Heart right ventricle (tissue), 16 donors: ENCODE measurements around the gene PPM1H. TPM values are rescaled to one million over a fixed set of nuclear protein-coding genes. Genes with fewer than 3 reads are reported as not detected.

Experiments used
- ATAC-seq, 8 donors: fragments of 200-7000 bp; cut with Tn5 transposase; one replicate each; pipeline ENCODE4 v1.9.1; 2020; ENCODE audit warnings: mild to moderate bottlenecking in 8 of 8, moderate library complexity in 8 of 8, moderate number of reproducible peaks in 1 of 8
- DNase-seq, 2 donors: peaks; one replicate each; pipeline ENCODE4 v3.0.0-alpha.2; 2020
- H3K27ac ChIP-seq, 10 donors: fragments of 200-600 bp; sonication (generic) in 2 of 10; one replicate each; pipeline versions ENCODE4 v1.5.0 to v1.8.0; 2020 to 2022; ENCODE audit warnings: mild to moderate bottlenecking in 3 of 10
- H3K27me3 ChIP-seq, 7 donors: fragments of 200-600 bp; one replicate each; pipeline ENCODE4 v1.8.0; 2021 to 2022; ENCODE audit warnings: mild to moderate bottlenecking in 2 of 7
- H3K36me3 ChIP-seq, 9 donors: fragments of 200-600 bp; sonication (generic) in 1 of 9; one replicate each; pipeline versions ENCODE4 v1.5.0 to v1.8.0; 2020 to 2022; ENCODE audit warnings: mild to moderate bottlenecking in 2 of 9
- H3K4me1 ChIP-seq, 9 donors: fragments of 200-600 bp; sonication (generic) in 1 of 9; one replicate each; pipeline versions ENCODE4 v1.5.0 to v1.8.0; 2020 to 2022; ENCODE audit warnings: mild to moderate bottlenecking in 4 of 9
- H3K4me3 ChIP-seq, 10 donors: fragments of 200-600 bp; sonication (generic) in 2 of 10; one replicate each; pipeline versions ENCODE4 v1.5.0 to v1.8.0; 2020 to 2022; ENCODE audit warnings: mild to moderate bottlenecking in 7 of 10, moderate library complexity in 2 of 10
- H3K9me3 ChIP-seq, 11 donors: fragments of 200-600 bp in 10 of 11; sonication (generic) in 2 of 11; one replicate each; pipeline versions ENCODE4 v1.5.0 to v1.8.0; 2013 to 2022; ENCODE audit warnings: mild to moderate bottlenecking in 2 of 11, control low read depth in 1 of 11, moderate library complexity in 1 of 11
- WGBS, 2 donors: extraction: QIAGEN DNeasy Blood & Tissue Kit; methylation state at CpG; one replicate each; pipeline ENCODE4 v1.1.7; 2013; ENCODE audit warnings: inconsistent platforms in 1 of 2; 5-methylcytosine and 5-hydroxymethylcytosine counted together
- intact Hi-C, 10 donors: fragments of 100-400 bp; cut with DNase I; formaldehyde crosslinking; loops; one replicate each; pipeline versions ENCODE4 v1.11.1 to v1.14.2; 2022
- polyA plus RNA-seq, 2 donors: library from polyadenylated mRNA; stranded (reverse); fragments of 200-250 nt; gene quantifications; one replicate each; pipeline ENCODE4 v1.2.3, GENCODE V29; 2013
- total RNA-seq, 10 donors: library from RNA; stranded (reverse); fragmentation: NEBNext Ultra II Directional in 3 of 10; extraction: Animal tissue kit (Norgen Biotek cat#: 25700) in 3 of 10; gene quantifications; one replicate each; pipeline versions ENCODE4 v1.2.1 to v1.2.4, GENCODE V29; 2021 to 2023
- TF ChIP-seq, protein P1 (sequence below), 9 donors: fragments of 200-600 bp; sonication (generic) in 2 of 9; IDR thresholded peaks; one replicate each; pipeline versions ENCODE4 v1.5.0 to v1.8.0; 2021 to 2022; ENCODE audit warnings: antibody characterized with exemption in 9 of 9, mild to moderate bottlenecking in 5 of 9, moderate library complexity in 1 of 9
- donor health status: Arrhythmogenic right ventricular cardiomyopathy.
- donor health status: ischemic (EF 13 %, LVEDD 7.1; RV severe dilation, severe dysfunction).
- donor health status: healthy with polysubstance abuse.
- donor health status: DM: no; HTN: yes; CAD: no.
- donor health status: DM: no; HTN: no; CAD: no.
- donor health status: ischemic (EF 25% LVEDD 6.9; RV normal size, moderate dysfunction).
- donor health status: ischemic (EF 25% LVEDD 5.7; RV mildly dilated, moderate dysfunction).
- donor health status: healthy.
- donor health status: DM: yes; HTN: yes; CAD: no.
- donor health status: Ischemic cardiomyopathy.
- donor health status: ischemic (EF 35%, LVEDD 5.7; RV mildly dilated, moderate dysfunction).
- donor health status: nonischemic (EF 11% LVEDD 7.7; RV severe dilation, severe dysfunction).
- donor health status: DM: yes; HTN: yes; CAD: no.
- donor health status: PGD.
- donor health status: ischemic (EF 29% LVEDD 5.4; RV normal size, mild dysfunction).
- donor health status: nonischemic (EF 23%, LVEDD 6.1; RV moderate dilation, normal function).

The PPM1H gene
- total and polyA plus RNA-seq, 12 donors, result 0.62 to 7.1 (median 5.3) TPM

DNA sequence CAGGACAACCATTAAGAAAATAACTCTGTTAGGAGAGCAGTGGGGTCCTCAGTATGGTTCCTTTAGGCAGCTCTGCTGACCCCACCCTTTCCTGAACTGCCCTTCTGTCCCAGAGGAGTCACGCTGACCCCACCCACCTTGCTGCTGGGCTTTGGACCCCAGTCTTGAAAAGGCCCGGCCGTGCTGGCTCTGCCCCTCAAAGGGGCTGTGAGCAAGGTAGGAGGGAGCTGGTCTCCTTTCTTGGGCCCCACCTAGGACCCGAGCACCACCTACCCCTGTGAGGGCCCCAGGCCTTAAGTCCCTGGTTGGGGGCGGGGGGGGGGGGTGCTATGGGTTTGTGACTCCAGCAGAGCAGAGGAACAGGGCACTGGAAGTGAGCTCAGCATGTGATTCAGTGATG, 297.3 kb downstream of the PPM1H start:
- peaks cover 0 to 12% (median 0%) of the 10 kb centered on the region in 7 donors for H3K27me3 ChIP-seq
- H3K36me3 ChIP-seq, result no peaks in the 10 kb centered on the region
- H3K9me3 ChIP-seq, result no peaks in the 10 kb centered on the region
- peaks cover 0 to 13% (median 3%) of the 10 kb centered on the region in 9 donors for H3K4me1 ChIP-seq
- intact Hi-C loops, result no loop called here
- H3K4me3 ChIP-seq, result no peak overlapping the region
- TF ChIP-seq, protein P1, sequence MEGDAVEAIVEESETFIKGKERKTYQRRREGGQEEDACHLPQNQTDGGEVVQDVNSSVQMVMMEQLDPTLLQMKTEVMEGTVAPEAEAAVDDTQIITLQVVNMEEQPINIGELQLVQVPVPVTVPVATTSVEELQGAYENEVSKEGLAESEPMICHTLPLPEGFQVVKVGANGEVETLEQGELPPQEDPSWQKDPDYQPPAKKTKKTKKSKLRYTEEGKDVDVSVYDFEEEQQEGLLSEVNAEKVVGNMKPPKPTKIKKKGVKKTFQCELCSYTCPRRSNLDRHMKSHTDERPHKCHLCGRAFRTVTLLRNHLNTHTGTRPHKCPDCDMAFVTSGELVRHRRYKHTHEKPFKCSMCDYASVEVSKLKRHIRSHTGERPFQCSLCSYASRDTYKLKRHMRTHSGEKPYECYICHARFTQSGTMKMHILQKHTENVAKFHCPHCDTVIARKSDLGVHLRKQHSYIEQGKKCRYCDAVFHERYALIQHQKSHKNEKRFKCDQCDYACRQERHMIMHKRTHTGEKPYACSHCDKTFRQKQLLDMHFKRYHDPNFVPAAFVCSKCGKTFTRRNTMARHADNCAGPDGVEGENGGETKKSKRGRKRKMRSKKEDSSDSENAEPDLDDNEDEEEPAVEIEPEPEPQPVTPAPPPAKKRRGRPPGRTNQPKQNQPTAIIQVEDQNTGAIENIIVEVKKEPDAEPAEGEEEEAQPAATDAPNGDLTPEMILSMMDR (IDR thresholded peaks at IDR 0.05), result no peak
- ATAC-seq, result no peak
- H3K27ac ChIP-seq, result no peak overlapping the region
- whole genome bisulfite sequencing, 2 donors, result 62 to 70% methylated on average over 5 of the region's 5 CpGs
- no peak for DNase-seq

DNA sequence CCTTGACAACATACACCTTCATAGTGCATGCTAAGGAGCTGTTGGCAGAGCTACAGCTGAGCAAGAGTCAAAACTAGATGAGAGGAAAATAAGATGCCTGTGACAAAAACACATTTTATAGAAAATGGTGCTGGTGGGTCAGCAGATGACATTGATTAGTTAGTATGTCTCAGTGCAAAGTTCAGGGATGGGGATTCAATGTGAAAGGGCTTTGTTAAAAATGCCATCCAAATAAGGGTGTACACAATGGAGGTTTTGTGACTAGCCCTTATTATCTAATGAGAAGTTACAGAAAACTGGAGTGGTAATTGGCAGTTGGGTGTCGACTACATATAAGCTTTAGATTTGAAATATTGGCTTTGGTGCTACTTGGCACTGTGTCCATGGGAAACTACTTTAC, 299.3 kb downstream of the PPM1H start:
- no peaks in the 10 kb centered on the region for H3K9me3 ChIP-seq
- 83 to 88% methylated on average over 1 of the region's 1 CpG for WGBS, 2 donors
- no peak for DNase-seq
- intact Hi-C loops, result no loop called here
- peaks cover 0 to 30% (median 0%) of the 10 kb centered on the region in 7 donors for H3K27me3 ChIP-seq
- ATAC-seq, result no peak
- H3K4me1 ChIP-seq, result peaks cover 0 to 22% (median 15%) of the 10 kb centered on the region in 9 donors
- TF ChIP-seq, protein P1 (IDR thresholded peaks at IDR 0.05), result no peak
- no peak overlapping the region for H3K4me3 ChIP-seq
- no peak overlapping the region for H3K27ac ChIP-seq
- H3K36me3 ChIP-seq, result no peaks in the 10 kb centered on the region

DNA sequence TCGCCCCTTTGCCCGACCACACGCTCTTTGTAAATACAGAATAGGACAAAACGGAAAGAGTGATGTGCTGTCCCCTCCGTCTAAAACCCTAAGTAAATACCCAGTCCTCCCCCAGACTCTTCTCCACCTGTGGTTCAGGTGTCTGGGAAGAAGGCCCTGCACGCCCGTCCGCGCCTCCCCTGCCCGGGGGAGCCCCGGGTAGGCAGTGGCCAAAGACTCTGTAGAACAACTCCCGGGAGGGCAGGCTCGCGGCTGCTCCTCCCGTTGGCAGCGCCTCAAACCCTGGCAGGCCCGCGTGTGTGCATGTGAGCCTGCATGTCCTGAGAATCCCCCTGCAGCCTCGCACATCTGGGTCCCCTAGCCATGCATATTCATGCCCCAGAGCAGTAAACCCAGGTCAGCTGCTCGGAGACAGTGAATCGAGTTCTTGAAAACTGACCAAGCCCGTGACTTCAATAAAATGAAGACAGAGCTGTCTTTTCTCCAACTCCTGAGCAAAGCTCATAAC, 302.5 kb downstream of the PPM1H start:
- WGBS, 2 donors, result 4 to 5% methylated on average over 22 of the region's 22 CpGs
- Histone ChIP-seq H3K4me1 (peaks cover 0 to 20% (median 15%) of the 10 kb centered on the region in 9 donors), H3K36me3 (no peaks in the 10 kb centered on the region), H3K4me3 (peak overlapping the region; percentile 46 to 70 (median 63)), H3K27ac (peak overlapping the region in 9 of 10 donors; percentile 54 to 83 (median 66)), H3K9me3 (no peaks in the 10 kb centered on the region), H3K27me3 (peaks cover 0 to 50% (median 0%) of the 10 kb centered on the region in 7 donors)
- intact Hi-C loops, result loop anchor here in 3 of 10 donors (5.0 kb wide), 3 partner anchors 35 to 160 kb away; no protein-coding TSS in a partner anchor
- DNase-seq, result peak; percentile 41 to 75
- ATAC-seq, result peak; percentile 32 to 86 (median 70)
- TF ChIP-seq, protein P1 (IDR thresholded peaks at IDR 0.05), result no peak

DNA sequence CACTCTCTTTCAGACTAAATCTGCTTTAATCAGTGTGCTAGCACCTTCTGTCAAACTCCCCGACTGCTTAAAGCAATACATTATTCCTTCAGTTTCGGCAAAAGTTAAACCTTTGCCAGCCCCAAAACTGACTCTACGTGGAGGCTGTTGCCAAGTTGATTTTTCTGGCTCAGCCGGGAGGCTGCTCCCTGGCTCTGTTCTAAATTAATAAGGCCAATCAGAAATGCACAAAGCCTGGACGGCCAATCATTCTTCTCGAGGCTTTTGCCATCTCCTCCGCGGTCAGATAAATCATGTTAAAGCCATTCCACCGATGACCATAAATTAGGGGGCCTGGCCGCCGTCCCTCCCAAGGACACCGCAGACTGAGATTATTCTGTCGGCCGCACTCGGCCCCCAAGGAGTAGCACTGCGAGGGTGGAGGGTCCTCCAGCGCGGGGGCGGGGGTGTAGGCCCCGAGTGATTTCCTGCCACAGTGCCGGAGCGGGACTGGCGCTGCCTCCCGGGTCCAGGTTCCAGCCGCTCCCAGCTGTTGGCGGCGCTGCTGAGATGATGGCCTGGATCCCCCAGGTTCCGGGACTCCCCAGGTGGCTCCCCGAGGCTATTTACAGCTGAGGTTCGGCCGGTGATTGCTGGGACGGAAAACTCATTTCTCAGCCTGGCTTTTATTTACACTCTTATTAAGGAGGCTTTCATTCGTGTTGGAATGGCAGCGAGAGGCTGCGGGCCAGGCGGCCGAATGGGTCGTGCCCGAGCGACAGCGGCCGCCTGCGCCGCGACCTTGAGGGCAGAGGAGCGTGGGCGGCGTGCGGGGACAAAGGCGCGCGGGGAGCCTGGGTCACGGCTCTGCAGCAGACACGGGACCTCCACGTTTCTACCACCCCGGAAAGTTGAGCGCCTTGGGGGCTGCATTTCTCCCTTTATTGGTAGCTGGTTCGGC, 303.2 kb downstream of the PPM1H start:
- peak overlapping the region in 9 of 10 donors; percentile 54 to 83 (median 66) for H3K27ac ChIP-seq
- ATAC-seq (peak; percentile 84 to 92 (median 88)), DNase-seq (peak; percentile 60 to 66)
- intact Hi-C loops, result loop anchor here in 3 of 10 donors (2.0 to 5.0 kb wide), 4 partner anchors 34 to 161 kb away; no protein-coding TSS in a partner anchor
- peak overlapping the region; percentile 46 to 70 (median 63) for H3K4me3 ChIP-seq
- TF ChIP-seq, protein P1 (IDR thresholded peaks at IDR 0.05), result peak in 7 of 9 donors; percentile 22 to 64 (median 41)
- no peaks in the 10 kb centered on the region for H3K9me3 ChIP-seq
- H3K4me1 ChIP-seq, result peaks cover 0 to 20% (median 15%) of the 10 kb centered on the region in 9 donors
- 1% methylated on average over 58 of the region's 58 CpGs for WGBS, 2 donors
- H3K36me3 ChIP-seq, result no peaks in the 10 kb centered on the region
- H3K27me3 ChIP-seq, result peaks cover 0 to 50% (median 0%) of the 10 kb centered on the region in 7 donors
